AG04449 (cell line): ENCODE data around the gene SEMA6B.

Experiments
- CTCF ChIA-PET: fragments of 350-600 bp; formaldehyde crosslinking; extraction: SDS; loops from one replicate; lab custom pipeline; 2021; ENCODE audit warnings: antibody characterized with exemption; lab: Yijun Ruan, JAX
- POLR2A ChIA-PET: fragments of 400-600, 350-600 bp; formaldehyde crosslinking; extraction: SDS; loops from one replicate; lab custom pipeline; 2020; ENCODE audit warnings: antibody characterized with exemption, inconsistent platforms; lab: Yijun Ruan, JAX
- DNase-seq: peaks from one replicate; pipeline ENCODE4 v3.0.0-alpha.2; 2010; ENCODE audit warnings: low read depth, low spot score
- H3K4me3 ChIP-seq: 2 replicates; pipeline ENCODE4 v1.5.1; 2011; ENCODE audit warnings: low read depth, mild to moderate bottlenecking, control low read depth, low read length
- CTCF ChIP-seq: IDR thresholded peaks from one replicate; pipeline ENCODE4 v1.5.1; 2011; ENCODE audit warnings: mild to moderate bottlenecking, moderate library complexity, low read length, control low read depth, inconsistent platforms; ENCODE audit not compliant: insufficient read depth; ENCODE audit errors: missing control alignments

SEMA6B gene

GRCh38 chr19:4502282-4503131, 57.0 kb downstream of the SEMA6B start:
- ChIA-PET POLR2A (no interaction called here), CTCF (no interaction called here)
- no peak for TF ChIP-seq CTCF
- no peak overlapping the region for H3K4me3 ChIP-seq
- DNase-seq = no peak

GRCh38 chr19:4501691-4502090, 57.8 kb downstream of the SEMA6B start:
- no peak for DNase-seq
- ChIA-PET CTCF (no interaction called here), POLR2A (no interaction called here)
- H3K4me3 ChIP-seq = no peak overlapping the region
- TF ChIP-seq CTCF = no peak

GRCh38 chr19:4500841-4501591, 58.5 kb downstream of the SEMA6B start:
- TF ChIP-seq CTCF = no peak
- CTCF ChIA-PET = interaction anchor here (0.7 kb wide), 1 partner anchor 114 kb away, joined by 3 read pairs; no protein-coding TSS in a partner anchor
- POLR2A ChIA-PET = no interaction called here
- no peak for DNase-seq
- H3K4me3 ChIP-seq = no peak overlapping the region

- no peak overlapping the region for H3K4me3 ChIP-seq
- CTCF ChIA-PET = interaction anchor here (0.7 kb wide), 1 partner anchor 113 kb away, joined by 3 read pairs; no protein-coding TSS in a partner anchor
- DNase-seq = no peak
- POLR2A ChIA-PET = no interaction called here
- no peak for TF ChIP-seq CTCF
Measured at GRCh38 chr19:4499855-4500254, 59.6 kb downstream of the SEMA6B start.

- CTCF ChIA-PET = no interaction called here
Measured at GRCh38 chr19:4499318-4499717, 60.2 kb downstream of the SEMA6B start.

More at GRCh38 chr19:4499318-4499717, 60.2 kb downstream of the SEMA6B start:
- POLR2A ChIA-PET = no interaction called here
- TF ChIP-seq CTCF = no peak
- no peak overlapping the region for H3K4me3 ChIP-seq
- no peak for DNase-seq
